MCF 10A (cell line): ENCODE measurements around the gene SMKR1. TPM values are rescaled to one million over a fixed set of nuclear protein-coding genes. Genes with fewer than 3 reads are reported as not detected.

ENCODE experiments used
- BruUV-seq: library from RNA; stranded (reverse); fragments of 400-500 nt; replicated peaks from 2 replicates; lab custom pipeline; 2021; lab: Mats Ljungman, UMichigan
- CTCF ChIA-PET: fragments of 300-600 bp; sonication (Branson Sonifier 250); formaldehyde crosslinking; extraction: SDS; loops from one replicate; lab custom pipeline; 2021; ENCODE audit warnings: antibody characterized with exemption, inconsistent platforms; lab: Yijun Ruan, JAX
- POLR2A ChIA-PET: fragments of 300-600, 350-650 bp; sonication (Branson Sonifier 250); formaldehyde crosslinking; extraction: SDS; loops from one replicate; lab custom pipeline; 2020; ENCODE audit warnings: antibody characterized with exemption, inconsistent platforms; lab: Yijun Ruan, JAX
- DNase-seq: peaks from one replicate; pipeline ENCODE4 v3.0.0-alpha.2; 2018; ENCODE audit not compliant: unreplicated experiment
- H3K27ac Mint-ChIP-seq: one replicate; pipeline ENCODE4 v1.8.0; 2022; ENCODE audit warnings: mild to moderate bottlenecking, low read depth, mixed read lengths; ENCODE audit not compliant: unreplicated experiment
- H3K27me3 Mint-ChIP-seq: one replicate; pipeline ENCODE4 v1.8.0; 2022; ENCODE audit warnings: mixed read lengths; ENCODE audit not compliant: insufficient read depth, unreplicated experiment
- H3K36me3 Mint-ChIP-seq: one replicate; pipeline ENCODE4 v1.8.0; 2022; ENCODE audit warnings: mild to moderate bottlenecking, moderate library complexity, mixed read lengths; ENCODE audit not compliant: insufficient read depth, unreplicated experiment
- H3K4me1 Mint-ChIP-seq: one replicate; pipeline ENCODE4 v1.8.0; 2022; ENCODE audit warnings: mixed read lengths; ENCODE audit not compliant: insufficient read depth, unreplicated experiment
- H3K4me3 Mint-ChIP-seq: one replicate; pipeline ENCODE4 v1.8.0; 2022; ENCODE audit warnings: mild to moderate bottlenecking, moderate library complexity, mixed read lengths; ENCODE audit not compliant: unreplicated experiment
- H3K9me3 Mint-ChIP-seq: one replicate; pipeline ENCODE4 v1.8.0; 2022; ENCODE audit warnings: mixed read lengths; ENCODE audit not compliant: unreplicated experiment
- CTCF ChIP-seq: fragments of 200-600 bp; IDR thresholded peaks from one replicate; pipeline ENCODE4 v1.8.0; 2022; ENCODE audit warnings: antibody characterized with exemption, mild to moderate bottlenecking; ENCODE audit not compliant: unreplicated experiment
- intact Hi-C: fragments of 100-400 bp; cut with micrococcal nuclease; formaldehyde crosslinking; loops from 2 replicates; pipeline ENCODE4 v1.14.1; 2022
- total RNA-seq: library from RNA; stranded (reverse); gene quantifications from 2 replicates; pipeline ENCODE4 v1.2.3, GENCODE V29; 2022

Gene SMKR1
- total RNA-seq, 1 experiment from 2014 or later = 12.4 TPM

DNA sequence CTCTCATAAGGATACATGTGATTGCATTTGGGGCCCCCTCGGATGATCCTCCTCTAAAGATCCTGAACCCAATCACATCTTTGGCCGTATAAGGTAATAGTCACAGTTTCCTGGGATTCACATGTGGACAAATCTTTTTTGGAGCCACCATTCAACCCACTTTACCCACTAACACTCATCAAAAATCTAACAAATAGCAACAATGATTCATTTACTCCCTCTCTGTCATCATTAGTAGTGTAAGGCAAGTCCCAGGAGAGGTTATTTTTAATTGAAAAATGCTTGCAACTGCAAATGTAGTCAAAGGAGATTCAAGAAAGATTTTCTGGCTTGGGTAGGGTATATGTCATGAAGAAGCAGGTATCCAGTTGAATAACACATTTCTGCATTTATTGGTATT lies 9.9 kb upstream of the SMKR1 start:
- TF ChIP-seq CTCF = no peak
- ChIA-PET POLR2A (no interaction called here), CTCF (no interaction called here)
- Mint-ChIP-seq H3K9me3 (no peaks in the 10 kb centered on the region), H3K4me3 (no peak overlapping the region), H3K4me1 (no peaks in the 10 kb centered on the region), H3K27ac (peak overlapping the region; percentile 89), H3K36me3 (peaks cover 13% of the 10 kb centered on the region), H3K27me3 (no peaks in the 10 kb centered on the region)
- intact Hi-C loops = loop anchor here (5.0 kb wide), 3 partner anchors 120 to 520 kb away; partner anchors contain the start of gene NRF1
- BruUV-seq = no TSS peak
- DNase-seq = no peak

- no peak for TF ChIP-seq CTCF
- Mint-ChIP-seq H3K36me3 (peaks cover 12% of the 10 kb centered on the region), H3K4me1 (no peaks in the 10 kb centered on the region), H3K27ac (peak overlapping the region; percentile 89), H3K4me3 (no peak overlapping the region), H3K9me3 (no peaks in the 10 kb centered on the region), H3K27me3 (no peaks in the 10 kb centered on the region)
- ChIA-PET CTCF (interaction anchor here (0.6 to 2.0 kb wide), 4 partner anchors 8 to 150 kb away, joined by 3 to 5 read pairs (median 4); no protein-coding TSS in a partner anchor), POLR2A (interaction anchor here (0.7 to 1.1 kb wide), 3 partner anchors 112 to 455 kb away, joined by 3 to 6 read pairs (median 3); partner anchors contain the start of gene NRF1)
- intact Hi-C loops = loop anchor here (5.0 kb wide), 3 partner anchors 119 to 519 kb away; partner anchors contain the start of gene NRF1
- DNase-seq = peak; percentile 14
- no TSS peak for BruUV-seq
Observed at GRCh38 chr7:129493555-129493954, 8.8 kb upstream of the SMKR1 start.

GRCh38 chr7:129494041-129494440 lies 8.3 kb upstream of the SMKR1 start:
- intact Hi-C loops = loop anchor here (5.0 kb wide), 3 partner anchors 118 to 518 kb away; partner anchors contain the start of gene NRF1
- Mint-ChIP-seq H3K9me3 (no peaks in the 10 kb centered on the region), H3K27me3 (no peaks in the 10 kb centered on the region), H3K27ac (peak overlapping the region; percentile 89), H3K36me3 (peaks cover 12% of the 10 kb centered on the region), H3K4me3 (no peak overlapping the region), H3K4me1 (no peaks in the 10 kb centered on the region)
- TF ChIP-seq CTCF = no peak
- CTCF ChIA-PET = interaction anchor here (0.6 to 2.0 kb wide), 4 partner anchors 9 to 150 kb away, joined by 3 to 5 read pairs (median 4); no protein-coding TSS in a partner anchor
- no TSS peak for BruUV-seq
- DNase-seq = peak; percentile 61
- POLR2A ChIA-PET = interaction anchor here (0.7 to 1.1 kb wide), 3 partner anchors 112 to 455 kb away, joined by 3 to 6 read pairs (median 3); partner anchors contain the start of gene NRF1

GRCh38 chr7:129495987-129496386 lies 6.3 kb upstream of the SMKR1 start:
- Mint-ChIP-seq H3K4me1 (no peaks in the 10 kb centered on the region), H3K27ac (no peak overlapping the region), H3K36me3 (peaks cover 12% of the 10 kb centered on the region), H3K9me3 (no peaks in the 10 kb centered on the region), H3K27me3 (no peaks in the 10 kb centered on the region), H3K4me3 (no peak overlapping the region)
- TF ChIP-seq CTCF = no peak
- POLR2A ChIA-PET = interaction anchor here (0.6 kb wide), 1 partner anchor 43 kb away, joined by 3 read pairs; no protein-coding TSS in a partner anchor
- BruUV-seq = no TSS peak
- DNase-seq = no peak
- CTCF ChIA-PET = interaction anchor here (0.9 to 1.5 kb wide), 2 partner anchors 57 to 120 kb away, joined by 3 read pairs; no protein-coding TSS in a partner anchor
- intact Hi-C loops = no loop called here
